CMK (cell line): ENCODE results near the gene TMEM14B.
"Not testable (repeated sequence)": the region's sequence is repeated elsewhere in the genome, so short reads cannot be mapped to it uniquely, and the experiment has no call there.

Experiments
- DNase-seq: peaks from one replicate; pipeline ENCODE4 v3.0.0-alpha.2; 2010; ENCODE audit warnings: low read depth

TMEM14B gene

GRCh38 chr6:10746915-10747250 lies 722 bp upstream of the TMEM14B start:
- no peak for DNase-seq

- no peak for DNase-seq
These were observed 2.1 kb downstream of the TMEM14B start for GRCh38 chr6:10749734-10750133.

- DNase-seq = not testable (repeated sequence)
These were observed 3.0 kb downstream of the TMEM14B start for GRCh38 chr6:10750568-10750967.

- not testable (repeated sequence) for DNase-seq
These were observed 4.2 kb downstream of the TMEM14B start for GRCh38 chr6:10751757-10752156.

- no peak for DNase-seq
These were observed 8.5 kb downstream of the TMEM14B start for GRCh38 chr6:10756085-10756484.

- peak; percentile 41 for DNase-seq
These were observed 11.8 kb downstream of the TMEM14B start for GRCh38 chr6:10759312-10759839.

- DNase-seq = no peak
These were observed 12.3 kb downstream of the TMEM14B start for GRCh38 chr6:10759884-10760329.

GRCh38 chr6:10763006-10763405 lies 15.4 kb downstream of the TMEM14B start:
- no peak for DNase-seq

- DNase-seq = no peak
These were observed 21.8 kb downstream of the TMEM14B start for GRCh38 chr6:10769419-10769818.

GRCh38 chr6:10771371-10771894 lies 23.8 kb downstream of the TMEM14B start:
- peak; percentile 49 for DNase-seq

GRCh38 chr6:10778230-10778629 lies 30.6 kb downstream of the TMEM14B start:
- no peak for DNase-seq

GRCh38 chr6:10779076-10779475 lies 31.5 kb downstream of the TMEM14B start:
- DNase-seq = no peak

- DNase-seq = no peak
These were observed 44.1 kb downstream of the TMEM14B start for GRCh38 chr6:10791673-10792072.

GRCh38 chr6:10792101-10792500 lies 44.5 kb downstream of the TMEM14B start:
- DNase-seq = no peak

GRCh38 chr6:10793035-10793434 lies 45.4 kb downstream of the TMEM14B start:
- no peak for DNase-seq

- no peak for DNase-seq
These were observed 46.1 kb downstream of the TMEM14B start for GRCh38 chr6:10793695-10794094.

GRCh38 chr6:10794239-10794638 lies 46.6 kb downstream of the TMEM14B start:
- DNase-seq = no peak

- DNase-seq = no peak
These were observed 53.2 kb downstream of the TMEM14B start for GRCh38 chr6:10800810-10801209.

- DNase-seq = peak; percentile 27
These were observed 53.7 kb downstream of the TMEM14B start for GRCh38 chr6:10801224-10801848.
